A549 (cell line): ENCODE data around the gene PCDHGB1. TPM values are rescaled to one million over a fixed set of nuclear protein-coding genes. Genes with fewer than 3 reads are reported as not detected.

ENCODE experiments used
- ATAC-seq, 2 experiments: fragments of 200-7000 bp in 1 of 2; fragments of >200 bp in 1 of 2; cut with Nextera tagmentation in 1 of 2; cut with Tn5 transposase in 1 of 2; 3 replicates each; pipeline versions ENCODE4 v1.8.0 to v1.9.1; 2018 to 2020; ENCODE audit warnings: mild to moderate bottlenecking in 1 of 2, moderate library complexity in 1 of 2
- CTCF ChIA-PET: fragments of 300-600 bp; sonication (Branson Sonifier 250); formaldehyde crosslinking; extraction: SDS; loops from one replicate; lab custom pipeline; 2021; ENCODE audit warnings: antibody characterized with exemption, inconsistent platforms; lab: Yijun Ruan, JAX
- POLR2A ChIA-PET: fragments of 350-600 bp; formaldehyde crosslinking; extraction: SDS; loops from one replicate; lab custom pipeline; 2021; ENCODE audit warnings: antibody characterized with exemption, inconsistent platforms; lab: Yijun Ruan, JAX
- DNase-seq, 2 experiments: peaks; one replicate each; pipeline versions ENCODE4 v3.0.0 to v3.0.0-alpha.2; 2011 to 2016; ENCODE audit warnings: low read depth in 1 of 2, low spot score in 1 of 2
- FAIRE-seq: peaks from 2 replicates; lab custom pipeline; 2011; peaks lifted over from hg19 to GRCh38; lab: Jason Lieb, UNC
- H3K27ac ChIP-seq, 2 experiments: fragments of >200 bp; sonication (Bioruptor Twin); formaldehyde crosslinking; 3 replicates each; pipeline ENCODE4 v1.5.1; 2016 to 2017
- H3K4me1 ChIP-seq: fragments of >200 bp; sonication (Bioruptor Twin); formaldehyde crosslinking; 3 replicates; pipeline ENCODE4 v1.6.1; 2016
- H3K4me2 ChIP-seq: fragments of >200 bp; sonication (Bioruptor Twin); formaldehyde crosslinking; 3 replicates; pipeline ENCODE4 v1.6.1; 2016
- H3K4me3 ChIP-seq: fragments of >200 bp; sonication (Bioruptor Twin); formaldehyde crosslinking; 3 replicates; pipeline ENCODE4 v1.5.1; 2016
- H3K9me3 ChIP-seq: fragments of >200 bp; sonication (Bioruptor Twin); formaldehyde crosslinking; 3 replicates; pipeline ENCODE4 v1.6.1; 2016
- EHMT2 ChIP-seq: fragments of 200-600 bp; sonication (generic); IDR thresholded peaks from 2 replicates; pipeline ENCODE4 v1.6.1; 2016; ENCODE audit warnings: antibody characterized with exemption, low read depth, mild to moderate bottlenecking, moderate library complexity
- EP300 ChIP-seq, 2 experiments: fragments of >200 bp; sonication (Bioruptor Twin); formaldehyde crosslinking; IDR thresholded peaks; 2 replicates in 1 of 2; 3 replicates in 1 of 2; pipeline ENCODE4 v1.6.1; 2016 to 2017
- FOSL2 ChIP-seq, 2 experiments: fragments of 450-650 bp in 1 of 2; fragments of >200 bp in 1 of 2; sonication (Bioruptor Twin) in 1 of 2; formaldehyde crosslinking; IDR thresholded peaks; 2 replicates each; pipeline versions ENCODE4 v1.5.0 to v1.6.1; 2016 to 2020; ENCODE audit warnings: mild to moderate bottlenecking in 1 of 2, moderate library complexity in 1 of 2
- NFE2L2 ChIP-seq: fragments of 150-350 bp; conservative IDR thresholded peaks from 2 replicates; pipeline ENCODE4 v1.6.1; 2014; ENCODE audit warnings: low read length
- NR3C1 ChIP-seq: fragments of >200 bp; sonication (Bioruptor Twin); formaldehyde crosslinking; IDR thresholded peaks from 3 replicates; pipeline ENCODE4 v1.6.1; 2017
- PHF8 ChIP-seq: fragments of 200-600 bp; sonication (generic); IDR thresholded peaks from 2 replicates; pipeline ENCODE4 v1.6.1; 2016; ENCODE audit warnings: low read depth, mild to moderate bottlenecking, antibody characterized with exemption, moderate library complexity, borderline replicate concordance
- RAD21 ChIP-seq, 2 experiments: fragments of >200 bp in 1 of 2; sonication (Bioruptor Twin) in 1 of 2; formaldehyde crosslinking in 1 of 2; IDR thresholded peaks in 1 of 2; conservative IDR thresholded peaks in 1 of 2; 2 replicates in 1 of 2; 3 replicates in 1 of 2; pipeline ENCODE4 v1.6.1; 2012 to 2018; ENCODE audit warnings: inconsistent platforms in 1 of 2
- RARB ChIP-seq: fragments of 250-450 bp; sonication (Bioruptor Pico); IDR thresholded peaks from 2 replicates; pipeline ENCODE4 v1.8.0; 2021; ENCODE audit warnings: mild to moderate bottlenecking, moderate library complexity
- RCOR1 ChIP-seq: fragments of 150-350 bp; IDR thresholded peaks from 2 replicates; pipeline ENCODE4 v1.6.1; 2014; ENCODE audit warnings: antibody characterized with exemption, low read length, low read depth
- SMC3 ChIP-seq: fragments of >200 bp; sonication (Bioruptor Twin); formaldehyde crosslinking; IDR thresholded peaks from 3 replicates; pipeline ENCODE4 v1.6.1; 2018; ENCODE audit warnings: inconsistent platforms
- TFCP2L1 ChIP-seq: fragments of 250-450 bp; sonication (Bioruptor Pico); IDR thresholded peaks from 2 replicates; pipeline ENCODE4 v1.5.0; 2021; ENCODE audit warnings: mild to moderate bottlenecking
- WGBS: methylation state at CpG from one replicate; pipeline ENCODE4 v1.1.6; 2017; ENCODE audit errors: missing lambda C conversion rate; 5-methylcytosine and 5-hydroxymethylcytosine counted together
- polyA plus RNA-seq, 4 experiments: library from polyadenylated mRNA; depleted of rRNA in 3 of 4; stranded (reverse); fragments of >200 nt; fragmentation: RNase III in 1 of 4; extraction: RNeasy Plus Mini Kit Qiagen cat#74134 plus additional on column Dnase treatment in 1 of 4; gene quantifications; 2 replicates in 3 of 4; 3 replicates in 1 of 4; pipeline ENCODE4 v1.2.3, GENCODE V29; 2011 to 2017
- TF ChIP-seq, protein P1 (sequence below): fragments of 250-450 bp; sonication (Bioruptor Pico); IDR thresholded peaks from 2 replicates; pipeline ENCODE4 v1.5.0; 2021; ENCODE audit warnings: mild to moderate bottlenecking, moderate library complexity, borderline replicate concordance
- TF ChIP-seq, protein P2 (sequence below): fragments of >200 bp; sonication (Bioruptor Twin); formaldehyde crosslinking; IDR thresholded peaks from 3 replicates; pipeline ENCODE4 v1.6.1; 2016

The PCDHGB1 gene
- polyA plus RNA-seq, 2 of the 4 experiments (the other 2 are of a cell fraction), result 1.5 to 3.7 TPM

DNA sequence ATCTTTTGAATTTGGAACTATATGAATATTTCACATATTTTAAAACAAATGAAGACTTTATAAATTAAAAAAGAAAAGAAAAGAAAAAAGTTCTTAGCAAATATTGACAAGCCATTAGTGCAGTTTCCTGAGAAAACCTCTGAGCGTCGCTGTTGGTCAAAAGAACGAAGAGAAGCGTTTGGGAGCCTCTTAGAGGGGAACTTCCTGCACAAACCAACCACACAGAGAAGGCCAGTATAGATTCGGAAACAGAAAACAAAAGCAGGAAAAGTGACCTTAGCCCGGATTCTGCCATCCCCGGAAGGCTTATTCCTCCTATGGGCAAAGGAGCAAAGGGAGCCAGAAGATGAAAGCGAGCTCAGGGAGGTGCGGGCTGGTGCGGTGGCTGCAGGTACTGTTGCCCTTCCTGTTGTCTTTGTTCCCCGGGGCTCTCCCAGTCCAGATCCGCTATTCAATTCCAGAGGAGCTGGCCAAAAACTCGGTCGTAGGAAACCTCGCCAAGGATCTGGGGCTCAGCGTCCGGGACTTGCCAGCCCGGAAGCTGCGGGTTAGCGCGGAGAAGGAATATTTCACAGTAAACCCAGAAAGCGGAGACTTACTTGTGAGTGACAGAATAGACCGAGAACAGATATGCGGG is 10.0 kb downstream of the PCDHGB1 start, which contains the start of gene PCDHGB2:
TSS of gene PCDHGB2 (plus strand) at position 205 of the 637 bp plus-strand sequence. CDS start at position 347, 142 bp downstream.
- H3K4me1 ChIP-seq, result no peaks in the 10 kb centered on the region
- peaks cover 65% of the 10 kb centered on the region for H3K9me3 ChIP-seq
- FAIRE-seq (no peak), ATAC-seq (no peak), DNase-seq (no peak)
- CTCF ChIA-PET, result interaction anchor here (0.9 to 1.3 kb wide), 2 partner anchors 10 to 204 kb away, joined by 4 to 5 read pairs; partner anchors contain the start of gene PCDHGB1
- H3K4me2 ChIP-seq, result no peak within 1 kb of the TSS
- 67% methylated on average over 24 of the region's 24 CpGs for WGBS
- no peak within 1 kb of the TSS for H3K4me3 ChIP-seq
- TF ChIP-seq PHF8 (no peak), FOSL2 (IDR thresholded peaks at IDR 0.05) (no peak), FOSL2 (CRISPR knock-in tag; IDR thresholded peaks at IDR 0.05) (no peak), RAD21 (conservative IDR thresholded peaks at IDR 0.05 in 1 of 2, IDR thresholded peaks at IDR 0.05 in 1 of 2) (peak in 1 of 2 experiments; percentile 14; a peak in 1 of 5 replicates)
- POLR2A ChIA-PET, result no interaction called here
- no peak within 1 kb of the TSS for H3K27ac ChIP-seq

DNA sequence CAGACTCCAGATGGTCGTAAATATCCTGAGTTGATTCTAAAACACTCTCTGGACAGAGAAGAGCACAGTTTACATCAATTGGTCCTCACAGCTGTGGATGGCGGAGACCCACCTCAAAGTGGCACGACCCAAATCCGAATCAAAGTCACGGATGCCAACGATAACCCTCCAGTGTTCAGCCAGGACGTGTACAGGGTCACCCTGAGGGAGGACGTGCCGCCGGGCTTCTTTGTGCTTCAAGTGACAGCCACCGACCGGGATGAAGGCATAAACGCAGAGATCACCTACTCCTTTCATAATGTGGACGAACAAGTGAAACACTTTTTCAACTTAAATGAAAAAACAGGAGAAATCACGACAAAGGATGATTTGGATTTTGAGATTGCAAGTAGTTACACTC is 10.8 kb downstream of the PCDHGB1 start:
- no peak overlapping the region for H3K4me2 ChIP-seq
- DNase-seq, result no peak
- no peak for FAIRE-seq
- CTCF ChIA-PET, result interaction anchor here (1.3 kb wide), 1 partner anchor 10 kb away, joined by 4 read pairs; the partner anchor contains the start of gene PCDHGB1
- no peak overlapping the region for H3K4me3 ChIP-seq
- TF ChIP-seq, protein P1, sequence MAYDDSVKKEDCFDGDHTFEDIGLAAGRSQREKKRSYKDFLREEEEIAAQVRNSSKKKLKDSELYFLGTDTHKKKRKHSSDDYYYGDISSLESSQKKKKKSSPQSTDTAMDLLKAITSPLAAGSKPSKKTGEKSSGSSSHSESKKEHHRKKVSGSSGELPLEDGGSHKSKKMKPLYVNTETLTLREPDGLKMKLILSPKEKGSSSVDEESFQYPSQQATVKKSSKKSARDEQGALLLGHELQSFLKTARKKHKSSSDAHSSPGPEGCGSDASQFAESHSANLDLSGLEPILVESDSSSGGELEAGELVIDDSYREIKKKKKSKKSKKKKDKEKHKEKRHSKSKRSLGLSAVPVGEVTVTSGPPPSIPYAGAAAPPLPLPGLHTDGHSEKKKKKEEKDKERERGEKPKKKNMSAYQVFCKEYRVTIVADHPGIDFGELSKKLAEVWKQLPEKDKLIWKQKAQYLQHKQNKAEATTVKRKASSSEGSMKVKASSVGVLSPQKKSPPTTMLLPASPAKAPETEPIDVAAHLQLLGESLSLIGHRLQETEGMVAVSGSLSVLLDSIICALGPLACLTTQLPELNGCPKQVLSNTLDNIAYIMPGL (CRISPR knock-in tag), result no peak
- TF ChIP-seq TFCP2L1 (CRISPR knock-in tag), result no peak
- TF ChIP-seq, all 56 proteins: peak for 0
- POLR2A ChIA-PET, result no interaction called here
- Histone ChIP-seq H3K4me1 (no peaks in the 10 kb centered on the region), H3K9me3 (peaks cover 69% of the 10 kb centered on the region), H3K27ac (no peak overlapping the region)
- 53% methylated on average over 15 of the region's 15 CpGs for WGBS
- ATAC-seq, result no peak

DNA sequence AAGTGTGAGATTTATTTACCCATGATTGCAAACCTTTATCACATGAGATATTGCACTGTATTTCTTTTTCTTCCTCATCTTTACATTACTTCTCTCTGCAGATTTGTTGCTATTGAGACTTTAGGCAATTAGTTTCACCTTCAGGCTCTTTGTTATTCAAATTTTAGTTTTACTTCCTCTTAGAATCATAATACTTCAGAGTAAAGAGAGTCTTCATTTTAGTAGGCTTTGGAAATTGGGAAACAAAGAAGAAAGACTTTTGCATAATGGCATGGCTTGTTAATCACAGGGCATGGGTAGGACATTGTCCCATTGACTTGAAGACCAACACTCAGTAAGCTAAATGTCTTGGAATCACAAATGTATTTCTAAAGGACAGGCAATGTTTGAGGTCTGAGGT is 12.8 kb downstream of the PCDHGB1 start:
- H3K4me1 ChIP-seq, result no peaks in the 10 kb centered on the region
- peaks cover 66% of the 10 kb centered on the region for H3K9me3 ChIP-seq
- no peak overlapping the region for H3K4me3 ChIP-seq
- TF ChIP-seq, protein P2, sequence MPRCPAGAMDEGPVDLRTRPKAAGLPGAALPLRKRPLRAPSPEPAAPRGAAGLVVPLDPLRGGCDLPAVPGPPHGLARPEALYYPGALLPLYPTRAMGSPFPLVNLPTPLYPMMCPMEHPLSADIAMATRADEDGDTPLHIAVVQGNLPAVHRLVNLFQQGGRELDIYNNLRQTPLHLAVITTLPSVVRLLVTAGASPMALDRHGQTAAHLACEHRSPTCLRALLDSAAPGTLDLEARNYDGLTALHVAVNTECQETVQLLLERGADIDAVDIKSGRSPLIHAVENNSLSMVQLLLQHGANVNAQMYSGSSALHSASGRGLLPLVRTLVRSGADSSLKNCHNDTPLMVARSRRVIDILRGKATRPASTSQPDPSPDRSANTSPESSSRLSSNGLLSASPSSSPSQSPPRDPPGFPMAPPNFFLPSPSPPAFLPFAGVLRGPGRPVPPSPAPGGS, result no peak
- TF ChIP-seq EHMT2, result no peak
- TF ChIP-seq RARB (CRISPR knock-in tag), result no peak
- no peak for TF ChIP-seq NFE2L2
- TF ChIP-seq NR3C1, result no peak
- no peak for TF ChIP-seq EP300 (IDR thresholded peaks at IDR 0.05)
- no peak for TF ChIP-seq RCOR1
- TF ChIP-seq RAD21 (conservative IDR thresholded peaks at IDR 0.05 in 1 of 2, IDR thresholded peaks at IDR 0.05 in 1 of 2), result no peak
- TF ChIP-seq SMC3, result no peak
- FAIRE-seq, result no peak
- ATAC-seq, result no peak
- H3K27ac ChIP-seq, result no peak overlapping the region
- no peak for DNase-seq
- no peak overlapping the region for H3K4me2 ChIP-seq
- CTCF ChIA-PET, result interaction anchor here (1.1 to 1.2 kb wide), 2 partner anchors 15 to 201 kb away, joined by 3 read pairs; no protein-coding TSS in a partner anchor
- POLR2A ChIA-PET, result no interaction called here
